ENCODE results near the gene ERF. TPM values are rescaled to one million over a fixed set of nuclear protein-coding genes. Genes with fewer than 3 reads are reported as not detected.
A peak's percentile ranks its signal among the peaks of the same experiment; 100 is the strongest.
"Not testable (repeated sequence)": the region's sequence is repeated elsewhere in the genome, so short reads cannot be mapped to it uniquely, and the experiment has no call there.

The ERF gene
- polyA plus RNA-seq, 1 experiment, result 31.1 TPM

DNA sequence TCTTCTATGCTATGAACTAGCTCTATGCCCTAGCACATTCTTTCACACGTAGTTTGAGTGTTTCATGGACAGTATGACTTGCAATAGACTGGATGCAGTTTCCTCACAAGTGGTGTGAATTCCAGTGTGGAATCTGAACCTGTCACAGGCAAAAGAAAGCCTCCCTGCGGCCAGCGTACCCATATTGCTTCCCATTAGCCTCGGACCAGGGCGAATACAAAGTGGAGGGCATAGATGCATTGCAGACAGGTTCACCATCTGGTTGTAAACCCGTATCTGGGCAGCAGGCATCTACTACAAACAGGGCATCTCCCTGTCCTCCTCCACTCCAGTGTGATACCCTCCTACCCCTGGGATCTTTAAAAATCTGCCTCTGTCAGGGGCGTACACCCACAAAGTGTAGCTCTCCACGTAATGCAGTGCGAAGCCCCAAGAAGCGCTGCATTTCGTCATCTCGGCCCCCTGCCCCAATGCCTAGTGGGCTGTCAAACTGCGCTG lies 12.8 kb upstream of the ERF start:
- ChIA-PET POLR2A (no interaction called here), CTCF (no interaction called here)
- Histone ChIP-seq H3K4me3 (ENCODE audit: low read depth, low read length) (peak overlapping the region; percentile 67), H3K27ac (ENCODE audit: low read depth, low read length) (peak overlapping the region; percentile 57), H3K9me3 (ENCODE audit: control insufficient read depth, insufficient read depth, low read length) (no peaks in the 10 kb centered on the region), H3K27me3 (ENCODE audit: control insufficient read depth, insufficient read depth, low read length) (no peaks in the 10 kb centered on the region)
- DNase-seq (ENCODE audit: low read depth, low spot score), result no peak
- TF ChIP-seq, protein P1, sequence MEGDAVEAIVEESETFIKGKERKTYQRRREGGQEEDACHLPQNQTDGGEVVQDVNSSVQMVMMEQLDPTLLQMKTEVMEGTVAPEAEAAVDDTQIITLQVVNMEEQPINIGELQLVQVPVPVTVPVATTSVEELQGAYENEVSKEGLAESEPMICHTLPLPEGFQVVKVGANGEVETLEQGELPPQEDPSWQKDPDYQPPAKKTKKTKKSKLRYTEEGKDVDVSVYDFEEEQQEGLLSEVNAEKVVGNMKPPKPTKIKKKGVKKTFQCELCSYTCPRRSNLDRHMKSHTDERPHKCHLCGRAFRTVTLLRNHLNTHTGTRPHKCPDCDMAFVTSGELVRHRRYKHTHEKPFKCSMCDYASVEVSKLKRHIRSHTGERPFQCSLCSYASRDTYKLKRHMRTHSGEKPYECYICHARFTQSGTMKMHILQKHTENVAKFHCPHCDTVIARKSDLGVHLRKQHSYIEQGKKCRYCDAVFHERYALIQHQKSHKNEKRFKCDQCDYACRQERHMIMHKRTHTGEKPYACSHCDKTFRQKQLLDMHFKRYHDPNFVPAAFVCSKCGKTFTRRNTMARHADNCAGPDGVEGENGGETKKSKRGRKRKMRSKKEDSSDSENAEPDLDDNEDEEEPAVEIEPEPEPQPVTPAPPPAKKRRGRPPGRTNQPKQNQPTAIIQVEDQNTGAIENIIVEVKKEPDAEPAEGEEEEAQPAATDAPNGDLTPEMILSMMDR (IDR thresholded peaks at IDR 0.05; ENCODE audit: low read depth, low read length), result no peak

DNA sequence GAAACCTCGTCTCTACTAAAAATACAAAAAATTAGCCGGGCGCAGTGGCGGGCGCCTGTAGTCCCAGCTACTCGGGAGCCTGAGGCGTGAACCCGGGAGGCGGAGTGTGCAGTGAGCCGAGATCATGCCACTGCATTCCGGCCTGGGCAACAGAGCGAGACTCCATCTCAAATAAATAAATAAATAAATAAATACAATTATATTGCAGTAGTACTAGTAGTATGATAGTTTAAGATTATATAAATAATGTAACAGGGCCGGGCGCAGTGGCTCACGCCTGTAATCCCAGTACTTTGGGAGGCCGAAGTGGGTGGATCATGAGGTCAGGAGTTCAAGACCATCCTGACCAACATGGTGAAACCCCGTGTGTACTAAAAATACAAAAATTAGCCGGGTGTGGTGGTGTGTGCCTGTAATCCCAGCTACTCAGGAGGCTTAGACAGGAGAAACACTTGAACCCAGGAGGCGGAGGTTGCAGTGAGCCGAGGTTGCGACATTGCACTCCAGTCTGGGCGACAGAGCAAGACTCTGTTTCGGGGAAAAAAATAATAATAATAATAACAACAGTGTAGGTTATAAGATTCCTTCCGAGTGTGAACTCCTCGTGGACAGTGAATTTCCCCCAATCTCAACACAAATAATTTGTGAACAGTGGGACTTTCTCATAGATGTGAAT lies 12.1 kb upstream of the ERF start:
- CTCF ChIA-PET; H3K27me3 ChIP-seq (ENCODE audit: control insufficient read depth, insufficient read depth, low read length); DNase-seq (ENCODE audit: low read depth, low spot score); H3K27ac ChIP-seq (ENCODE audit: low read depth, low read length); H3K9me3 ChIP-seq (ENCODE audit: control insufficient read depth, insufficient read depth, low read length); H3K4me3 ChIP-seq (ENCODE audit: low read depth, low read length): not testable (repeated sequence)
- POLR2A ChIA-PET, result interaction anchor here (0.6 kb wide), 1 partner anchor 9 kb away, joined by 3 read pairs; no protein-coding TSS in a partner anchor

DNA sequence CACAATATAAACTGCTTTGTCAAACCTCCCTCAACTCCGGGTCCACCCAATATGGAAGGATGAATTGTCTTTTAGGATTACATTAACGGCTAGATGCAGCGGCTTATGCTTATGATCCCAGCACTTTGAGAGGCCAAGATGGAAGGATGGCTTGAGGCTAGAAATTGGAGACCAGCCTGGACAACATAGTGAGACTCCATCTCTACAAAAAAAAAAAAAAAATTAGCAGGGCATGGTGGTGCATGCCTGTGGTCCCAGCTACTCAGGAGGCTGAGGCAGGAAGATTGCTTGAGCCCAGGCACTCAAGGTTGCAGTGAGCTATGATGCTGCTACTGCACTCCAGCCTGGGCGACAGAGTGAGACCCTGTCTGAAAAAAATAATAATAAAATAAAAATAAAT lies 11.2 kb upstream of the ERF start:
- H3K4me3 ChIP-seq (ENCODE audit: low read depth, low read length); POLR2A ChIA-PET; DNase-seq (ENCODE audit: low read depth, low spot score); H3K9me3 ChIP-seq (ENCODE audit: control insufficient read depth, insufficient read depth, low read length); H3K27ac ChIP-seq (ENCODE audit: low read depth, low read length); H3K27me3 ChIP-seq (ENCODE audit: control insufficient read depth, insufficient read depth, low read length): not testable (repeated sequence)
- CTCF ChIA-PET, result interaction anchor here (1.0 kb wide), 1 partner anchor 13 kb away, joined by 3 read pairs; no protein-coding TSS in a partner anchor

DNA sequence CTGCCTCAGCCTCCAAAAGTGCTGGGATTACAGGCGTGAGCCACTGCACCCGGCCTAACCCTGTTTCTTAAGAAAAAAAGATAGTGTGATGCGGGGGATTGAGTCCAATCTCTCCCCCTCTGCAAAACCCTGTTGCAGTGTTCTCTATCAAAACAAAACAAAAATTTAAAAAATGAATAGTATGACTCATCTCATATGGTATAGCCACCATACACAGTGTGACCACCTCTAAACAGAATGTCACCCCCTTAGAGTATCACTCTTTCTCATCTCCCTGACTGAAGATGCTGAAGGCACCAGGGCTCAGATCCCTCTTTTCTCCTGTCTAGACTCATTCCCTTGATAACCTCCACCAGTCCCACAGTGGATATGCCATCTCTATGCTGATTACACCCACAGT lies 6.8 kb upstream of the ERF start:
- H3K27ac ChIP-seq (ENCODE audit: low read depth, low read length), result no peak overlapping the region
- ChIA-PET CTCF (no interaction called here), POLR2A (interaction anchor here (0.7 kb wide), 1 partner anchor 18 kb away, joined by 3 read pairs; no protein-coding TSS in a partner anchor)
- no peak for DNase-seq (ENCODE audit: low read depth, low spot score)
- H3K27me3 ChIP-seq (ENCODE audit: control insufficient read depth, insufficient read depth, low read length), result no peaks in the 10 kb centered on the region
- H3K4me3 ChIP-seq (ENCODE audit: low read depth, low read length), result no peak overlapping the region
- no peaks in the 10 kb centered on the region for H3K9me3 ChIP-seq (ENCODE audit: control insufficient read depth, insufficient read depth, low read length)
- TF ChIP-seq, protein P1 (IDR thresholded peaks at IDR 0.05; ENCODE audit: low read depth, low read length), result no peak

DNA sequence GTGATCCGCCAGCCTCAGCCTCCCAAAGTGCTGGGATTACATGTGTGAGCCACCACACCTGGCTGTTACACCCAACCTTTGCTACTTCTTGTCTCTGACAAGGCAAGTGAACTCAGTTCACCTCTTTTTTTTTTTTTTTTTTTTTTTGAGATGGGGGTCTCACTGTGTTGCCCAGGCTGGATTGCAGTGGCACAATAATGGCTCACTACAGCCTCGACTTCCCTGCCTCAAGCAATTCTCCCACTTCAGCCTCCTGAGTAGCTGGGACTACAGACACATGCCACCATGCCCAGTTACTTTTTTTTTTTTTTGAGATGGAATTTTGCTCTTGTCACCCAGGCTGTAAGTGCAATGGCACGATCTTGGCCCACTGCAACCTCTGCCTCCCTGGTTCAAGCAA lies 2.9 kb upstream of the ERF start:
- DNase-seq (ENCODE audit: low read depth, low spot score); H3K27me3 ChIP-seq (ENCODE audit: control insufficient read depth, insufficient read depth, low read length); H3K27ac ChIP-seq (ENCODE audit: low read depth, low read length); H3K9me3 ChIP-seq (ENCODE audit: control insufficient read depth, insufficient read depth, low read length); H3K4me3 ChIP-seq (ENCODE audit: low read depth, low read length): not testable (repeated sequence)
- ChIA-PET POLR2A (interaction anchor here (0.7 to 1.4 kb wide), 3 partner anchors 17 to 166 kb away, joined by 3 to 4 read pairs (median 3); no protein-coding TSS in a partner anchor), CTCF (interaction anchor here (0.7 to 2.2 kb wide), 3 partner anchors 13 to 144 kb away, joined by 3 to 6 read pairs (median 6); no protein-coding TSS in a partner anchor)

DNA sequence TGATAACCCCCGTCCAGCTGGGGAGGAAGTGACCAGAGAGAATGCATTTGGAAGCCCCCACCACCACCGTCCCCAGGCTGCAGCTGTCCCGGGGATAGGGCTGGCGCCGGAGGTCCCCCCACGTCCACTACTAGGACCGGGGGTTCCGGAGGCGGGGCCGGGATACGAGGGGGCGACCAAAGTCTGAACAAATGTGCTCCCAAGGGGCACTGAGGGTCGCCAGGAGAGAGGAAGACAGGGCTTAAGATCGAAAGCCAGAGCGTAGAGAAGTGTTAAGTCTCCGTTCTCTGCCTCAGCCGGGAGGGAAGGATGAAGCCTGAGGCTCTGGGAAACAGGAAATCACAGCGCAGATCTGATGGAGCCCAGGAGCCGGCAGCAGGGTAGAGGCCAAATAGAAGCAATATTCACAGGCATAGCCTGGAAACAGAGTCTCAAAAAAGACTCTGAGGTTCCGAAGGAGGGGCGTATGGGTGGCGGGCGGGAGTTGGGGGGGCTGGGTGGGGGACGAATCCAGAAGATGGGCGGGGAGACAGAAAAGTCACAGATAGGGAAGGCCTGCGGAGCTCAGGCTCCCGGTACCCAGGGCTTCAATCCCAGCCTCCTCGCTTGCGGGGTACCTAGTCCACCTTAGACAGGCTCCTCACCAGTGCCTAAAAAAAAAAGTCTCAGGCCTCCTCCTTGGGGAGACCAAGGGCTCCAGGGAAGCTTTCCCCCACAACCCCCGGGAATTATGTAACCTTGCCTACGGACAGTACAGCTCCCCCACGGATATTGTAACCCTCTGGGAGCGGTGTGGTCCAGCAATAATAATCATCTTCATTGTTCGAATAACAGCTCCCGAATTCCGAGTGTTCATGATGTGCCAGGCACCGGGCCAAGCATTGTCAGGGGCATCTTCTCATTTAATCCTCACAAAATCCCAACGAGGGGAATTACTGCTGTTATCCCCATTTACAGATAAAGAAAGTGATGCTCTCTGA lies 1.1 kb upstream of the ERF start:
- TF ChIP-seq, protein P1 (IDR thresholded peaks at IDR 0.05; ENCODE audit: low read depth, low read length), result no peak
- Histone ChIP-seq H3K4me3 (ENCODE audit: low read depth, low read length) (peak overlapping the region; percentile 63), H3K9me3 (ENCODE audit: control insufficient read depth, insufficient read depth, low read length) (peaks cover 7% of the 10 kb centered on the region; the same call in 1 of the 2 replicates), H3K27me3 (ENCODE audit: control insufficient read depth, insufficient read depth, low read length) (no peaks in the 10 kb centered on the region), H3K27ac (ENCODE audit: low read depth, low read length) (peak overlapping the region; percentile 75)
- POLR2A ChIA-PET, result interaction anchor here (0.9 to 1.7 kb wide), 3 partner anchors 10 to 141 kb away, joined by 4 to 5 read pairs (median 4); no protein-coding TSS in a partner anchor
- no peak for DNase-seq (ENCODE audit: low read depth, low spot score)
- CTCF ChIA-PET, result interaction anchor here (0.5 to 2.0 kb wide), 2 partner anchors 24 to 146 kb away, joined by 3 to 7 read pairs; no protein-coding TSS in a partner anchor
